WTC11 (cell line): ENCODE results near the gene TERT. TPM values are rescaled to one million over a fixed set of nuclear protein-coding genes. Genes with fewer than 3 reads are reported as not detected.

Source experiments
- ATAC-seq: fragments of 200-7000 bp; cut with Tn5 transposase; 2 replicates; pipeline ENCODE4 v1.10.0; 2021; ENCODE audit warnings: mild to moderate bottlenecking, moderate library complexity
- CTCF ChIA-PET: fragments of 300-600 bp; sonication (Branson Sonifier 250); formaldehyde crosslinking; loops from one replicate; lab custom pipeline; 2021; ENCODE audit warnings: antibody characterized with exemption; lab: Charles Lee
- POLR2A ChIA-PET: fragments of 350-600 bp; sonication (Branson Sonifier 250); formaldehyde crosslinking; loops from one replicate; lab custom pipeline; 2021; ENCODE audit warnings: antibody characterized with exemption; lab: Charles Lee
- DNase-seq: peaks from one replicate; pipeline ENCODE4 v3.0.0; 2021; ENCODE audit warnings: low spot score
- H3K27ac Mint-ChIP-seq: 2 replicates; pipeline ENCODE4 v1.8.0; 2021; ENCODE audit warnings: mixed read lengths
- H3K27me3 Mint-ChIP-seq: 2 replicates; pipeline ENCODE4 v1.8.0; 2021; ENCODE audit warnings: low read depth, mild to moderate bottlenecking, moderate library complexity, mixed read lengths
- H3K36me3 Mint-ChIP-seq: 2 replicates; pipeline ENCODE4 v1.8.0; 2021; ENCODE audit warnings: mixed read lengths
- H3K4me1 Mint-ChIP-seq: 2 replicates; pipeline ENCODE4 v1.8.0; 2022; ENCODE audit warnings: mixed read lengths
- H3K4me3 Mint-ChIP-seq: 2 replicates; pipeline ENCODE4 v1.8.0; 2021; ENCODE audit warnings: mild to moderate bottlenecking, moderate library complexity, mixed read lengths
- H3K9me3 Mint-ChIP-seq: 2 replicates; pipeline ENCODE4 v1.8.0; 2021; ENCODE audit warnings: mixed read lengths
- AR ChIP-seq: fragments of 250-450 bp; sonication (Bioruptor Pico); IDR thresholded peaks from 2 replicates; pipeline ENCODE4 v1.9.0; 2021; ENCODE audit warnings: mild to moderate bottlenecking
- CBFB ChIP-seq: sonication (generic); formaldehyde crosslinking; IDR thresholded peaks from 2 replicates; pipeline ENCODE4 v1.8.1; 2022; ENCODE audit warnings: mild to moderate bottlenecking, low read depth, missing genetic modification reagents
- CREB1 ChIP-seq: sonication (generic); formaldehyde crosslinking; IDR thresholded peaks from 2 replicates; pipeline ENCODE4 v1.8.0; 2023; ENCODE audit warnings: mild to moderate bottlenecking, missing genetic modification reagents
- FOXJ3 ChIP-seq: sonication (generic); formaldehyde crosslinking; IDR thresholded peaks from 2 replicates; pipeline ENCODE4 v1.9.0; 2021; ENCODE audit warnings: missing genetic modification reagents, mild to moderate bottlenecking, borderline replicate concordance
- HMGXB4 ChIP-seq: sonication (generic); formaldehyde crosslinking; IDR thresholded peaks from 2 replicates; pipeline ENCODE4 v1.8.1; 2023; ENCODE audit warnings: mild to moderate bottlenecking, moderate library complexity, missing genetic modification reagents
- JAZF1 ChIP-seq: fragments of 250-450 bp; sonication (Bioruptor Pico); IDR thresholded peaks from 2 replicates; pipeline ENCODE4 v1.9.0; 2021; ENCODE audit warnings: moderate library complexity, mild to moderate bottlenecking, inconsistent platforms
- MYBL2 ChIP-seq: sonication (generic); formaldehyde crosslinking; IDR thresholded peaks from 2 replicates; pipeline ENCODE4 v1.8.1; 2023; ENCODE audit warnings: mild to moderate bottlenecking, moderate library complexity, missing genetic modification reagents
- NR2C2 ChIP-seq: sonication (generic); formaldehyde crosslinking; IDR thresholded peaks from 2 replicates; pipeline ENCODE4 v1.8.0; 2022; ENCODE audit warnings: mild to moderate bottlenecking, missing genetic modification reagents
- RORB ChIP-seq: fragments of 250-450 bp; sonication (Bioruptor Pico); IDR thresholded peaks from 2 replicates; pipeline ENCODE4 v1.9.0; 2021; ENCODE audit warnings: mild to moderate bottlenecking
- TEAD1 ChIP-seq: sonication (generic); formaldehyde crosslinking; IDR thresholded peaks from 2 replicates; pipeline ENCODE4 v1.8.0; 2022; ENCODE audit warnings: mild to moderate bottlenecking, missing genetic modification reagents
- ZBTB21 ChIP-seq: sonication (generic); formaldehyde crosslinking; IDR thresholded peaks from 2 replicates; pipeline ENCODE4 v1.8.1; 2023; ENCODE audit warnings: mild to moderate bottlenecking, missing genetic modification reagents, borderline replicate concordance
- ZNF317 ChIP-seq: sonication (generic); formaldehyde crosslinking; IDR thresholded peaks from 2 replicates; pipeline ENCODE4 v1.8.1; 2023; ENCODE audit warnings: low read depth, mild to moderate bottlenecking, moderate library complexity, missing genetic modification reagents, borderline replicate concordance
- ZNF416 ChIP-seq: fragments of 250-450 bp; sonication (Bioruptor Pico); IDR thresholded peaks from 2 replicates; pipeline ENCODE4 v1.9.0; 2021; ENCODE audit warnings: mild to moderate bottlenecking, inconsistent platforms
- ZNF425 ChIP-seq: fragments of 250-450 bp; sonication (Bioruptor Pico); conservative IDR thresholded peaks from 2 replicates; pipeline ENCODE4 v1.9.0; 2021; ENCODE audit warnings: mild to moderate bottlenecking
- total RNA-seq: library from RNA; stranded (reverse); gene quantifications from 3 replicates; pipeline ENCODE4 v1.2.3, GENCODE V29; 2021
- TF ChIP-seq, protein P1 (sequence below): fragments of 200-600 bp; IDR thresholded peaks from 2 replicates; pipeline ENCODE4 v1.8.0; 2022; ENCODE audit warnings: antibody characterized with exemption
- TF ChIP-seq, protein P2 (sequence below): sonication (generic); formaldehyde crosslinking; IDR thresholded peaks from 2 replicates; pipeline ENCODE4 v1.8.1; 2022; ENCODE audit warnings: low read depth, mild to moderate bottlenecking, moderate library complexity, missing genetic modification reagents, borderline replicate concordance
- TF ChIP-seq, protein P3 (sequence below): sonication (generic); formaldehyde crosslinking; IDR thresholded peaks from 2 replicates; pipeline ENCODE4 v1.8.1; 2022; ENCODE audit warnings: low read depth, missing genetic modification reagents, borderline replicate concordance

Gene TERT
- total RNA-seq, 1 experiment from 2014 or later = 42.9 TPM

DNA sequence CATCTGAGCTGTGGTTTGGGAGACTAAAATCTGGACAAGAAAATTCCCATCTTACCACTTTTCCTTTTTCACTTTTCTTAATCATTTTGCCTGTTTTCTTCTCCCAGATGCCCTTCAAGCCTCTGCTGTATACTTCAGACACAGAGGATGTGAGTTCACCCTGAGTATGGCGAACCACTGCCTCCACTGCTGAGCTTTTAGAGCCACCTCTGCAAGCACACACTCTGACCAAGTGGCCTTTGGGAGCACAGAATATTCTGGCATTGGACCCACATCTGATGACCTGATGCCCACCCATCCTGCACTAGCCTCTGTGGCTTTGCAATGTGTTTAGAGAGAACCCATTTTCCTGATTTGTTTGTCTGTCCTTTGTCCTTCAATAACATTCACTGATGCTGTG, 32.5 kb downstream of the TERT start:
- no peak overlapping the region for H3K4me3 Mint-ChIP-seq
- H3K9me3 Mint-ChIP-seq = peaks cover 14% of the 10 kb centered on the region
- peaks cover 69% of the 10 kb centered on the region for H3K36me3 Mint-ChIP-seq
- DNase-seq = no peak
- no peak for ATAC-seq
- ChIA-PET CTCF (interaction anchor here (0.5 kb wide), 1 partner anchor 95 kb away, joined by 3 read pairs; no protein-coding TSS in a partner anchor), POLR2A (no interaction called here)
- H3K27ac Mint-ChIP-seq = no peak overlapping the region
- H3K27me3 Mint-ChIP-seq = peaks cover 7% of the 10 kb centered on the region
- no peaks in the 10 kb centered on the region for H3K4me1 Mint-ChIP-seq
- TF ChIP-seq ZBTB21 (CRISPR knock-in tag) = no peak
- TF ChIP-seq CBFB (CRISPR knock-in tag) = no peak
- no peak for TF ChIP-seq NR2C2 (CRISPR knock-in tag)
- TF ChIP-seq, protein P1, sequence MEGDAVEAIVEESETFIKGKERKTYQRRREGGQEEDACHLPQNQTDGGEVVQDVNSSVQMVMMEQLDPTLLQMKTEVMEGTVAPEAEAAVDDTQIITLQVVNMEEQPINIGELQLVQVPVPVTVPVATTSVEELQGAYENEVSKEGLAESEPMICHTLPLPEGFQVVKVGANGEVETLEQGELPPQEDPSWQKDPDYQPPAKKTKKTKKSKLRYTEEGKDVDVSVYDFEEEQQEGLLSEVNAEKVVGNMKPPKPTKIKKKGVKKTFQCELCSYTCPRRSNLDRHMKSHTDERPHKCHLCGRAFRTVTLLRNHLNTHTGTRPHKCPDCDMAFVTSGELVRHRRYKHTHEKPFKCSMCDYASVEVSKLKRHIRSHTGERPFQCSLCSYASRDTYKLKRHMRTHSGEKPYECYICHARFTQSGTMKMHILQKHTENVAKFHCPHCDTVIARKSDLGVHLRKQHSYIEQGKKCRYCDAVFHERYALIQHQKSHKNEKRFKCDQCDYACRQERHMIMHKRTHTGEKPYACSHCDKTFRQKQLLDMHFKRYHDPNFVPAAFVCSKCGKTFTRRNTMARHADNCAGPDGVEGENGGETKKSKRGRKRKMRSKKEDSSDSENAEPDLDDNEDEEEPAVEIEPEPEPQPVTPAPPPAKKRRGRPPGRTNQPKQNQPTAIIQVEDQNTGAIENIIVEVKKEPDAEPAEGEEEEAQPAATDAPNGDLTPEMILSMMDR = no peak
- TF ChIP-seq AR (CRISPR knock-in tag) = no peak
- TF ChIP-seq, protein P2, sequence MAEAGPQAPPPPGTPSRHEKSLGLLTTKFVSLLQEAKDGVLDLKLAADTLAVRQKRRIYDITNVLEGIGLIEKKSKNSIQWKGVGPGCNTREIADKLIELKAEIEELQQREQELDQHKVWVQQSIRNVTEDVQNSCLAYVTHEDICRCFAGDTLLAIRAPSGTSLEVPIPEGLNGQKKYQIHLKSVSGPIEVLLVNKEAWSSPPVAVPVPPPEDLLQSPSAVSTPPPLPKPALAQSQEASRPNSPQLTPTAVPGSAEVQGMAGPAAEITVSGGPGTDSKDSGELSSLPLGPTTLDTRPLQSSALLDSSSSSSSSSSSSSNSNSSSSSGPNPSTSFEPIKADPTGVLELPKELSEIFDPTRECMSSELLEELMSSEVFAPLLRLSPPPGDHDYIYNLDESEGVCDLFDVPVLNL (CRISPR knock-in tag) = no peak
- no peak for TF ChIP-seq RORB (CRISPR knock-in tag)
- TF ChIP-seq HMGXB4 (CRISPR knock-in tag) = no peak
- no peak for TF ChIP-seq TEAD1 (CRISPR knock-in tag)
- no peak for TF ChIP-seq CREB1 (CRISPR knock-in tag)
- no peak for TF ChIP-seq ZNF416 (CRISPR knock-in tag)
- TF ChIP-seq MYBL2 (CRISPR knock-in tag) = no peak
- no peak for TF ChIP-seq FOXJ3 (CRISPR knock-in tag)
- TF ChIP-seq ZNF317 (CRISPR knock-in tag) = no peak
- TF ChIP-seq JAZF1 = no peak
- TF ChIP-seq, protein P3, sequence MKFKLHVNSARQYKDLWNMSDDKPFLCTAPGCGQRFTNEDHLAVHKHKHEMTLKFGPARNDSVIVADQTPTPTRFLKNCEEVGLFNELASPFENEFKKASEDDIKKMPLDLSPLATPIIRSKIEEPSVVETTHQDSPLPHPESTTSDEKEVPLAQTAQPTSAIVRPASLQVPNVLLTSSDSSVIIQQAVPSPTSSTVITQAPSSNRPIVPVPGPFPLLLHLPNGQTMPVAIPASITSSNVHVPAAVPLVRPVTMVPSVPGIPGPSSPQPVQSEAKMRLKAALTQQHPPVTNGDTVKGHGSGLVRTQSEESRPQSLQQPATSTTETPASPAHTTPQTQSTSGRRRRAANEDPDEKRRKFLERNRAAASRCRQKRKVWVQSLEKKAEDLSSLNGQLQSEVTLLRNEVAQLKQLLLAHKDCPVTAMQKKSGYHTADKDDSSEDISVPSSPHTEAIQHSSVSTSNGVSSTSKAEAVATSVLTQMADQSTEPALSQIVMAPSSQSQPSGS (CRISPR knock-in tag) = no peak
- TF ChIP-seq, all 79 proteins: peak for 0

- Mint-ChIP-seq H3K9me3 (peaks cover 14% of the 10 kb centered on the region), H3K27me3 (peaks cover 7% of the 10 kb centered on the region), H3K4me3 (no peak overlapping the region), H3K4me1 (no peaks in the 10 kb centered on the region), H3K27ac (no peak overlapping the region), H3K36me3 (peaks cover 62% of the 10 kb centered on the region)
- POLR2A ChIA-PET = no interaction called here
- ATAC-seq (no peak), DNase-seq (no peak)
- TF ChIP-seq ZNF425 = no peak
- CTCF ChIA-PET = no interaction called here
Observed at GRCh38 chr5:1261643-1262042, 33.2 kb downstream of the TERT start.
